Astrocyte (in vitro differentiated cells and primary cell): ENCODE results near the gene SMIM7.

Source experiments
- EZH2 ChIP-seq: IDR thresholded peaks from 2 replicates; pipeline ENCODE4 v1.6.1; 2012; ENCODE audit warnings: mild to moderate bottlenecking, low read length, inconsistent platforms; ENCODE audit not compliant: insufficient read depth
- TF ChIP-seq, protein P1 (sequence below): IDR thresholded peaks from 2 replicates; pipeline ENCODE4 v1.5.1; 2011; ENCODE audit warnings: low read depth, mild to moderate bottlenecking, inconsistent platforms, low read length, moderate library complexity; ENCODE audit not compliant: insufficient read depth

DNA sequence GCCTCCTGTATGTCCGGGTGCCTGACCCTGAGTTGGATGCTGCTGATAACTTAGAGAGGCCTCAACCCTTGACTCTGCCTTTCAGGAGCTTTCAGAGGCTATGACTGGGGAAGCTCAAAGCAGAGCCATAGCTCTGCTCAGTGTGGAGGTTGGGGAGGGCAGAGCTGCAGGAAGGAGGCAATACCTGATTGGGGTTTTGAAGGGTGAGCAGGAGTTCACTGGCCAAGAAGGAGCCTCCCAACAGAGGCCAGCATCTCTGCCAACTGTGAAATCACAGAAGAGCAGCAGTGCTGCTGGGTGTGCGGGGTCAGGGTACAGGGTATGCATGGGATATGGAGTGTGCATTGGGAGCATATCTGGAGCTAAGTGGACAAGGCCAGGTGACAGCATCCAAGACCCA is 22.6 kb upstream of the SMIM7 start:
- TF ChIP-seq, protein P1, sequence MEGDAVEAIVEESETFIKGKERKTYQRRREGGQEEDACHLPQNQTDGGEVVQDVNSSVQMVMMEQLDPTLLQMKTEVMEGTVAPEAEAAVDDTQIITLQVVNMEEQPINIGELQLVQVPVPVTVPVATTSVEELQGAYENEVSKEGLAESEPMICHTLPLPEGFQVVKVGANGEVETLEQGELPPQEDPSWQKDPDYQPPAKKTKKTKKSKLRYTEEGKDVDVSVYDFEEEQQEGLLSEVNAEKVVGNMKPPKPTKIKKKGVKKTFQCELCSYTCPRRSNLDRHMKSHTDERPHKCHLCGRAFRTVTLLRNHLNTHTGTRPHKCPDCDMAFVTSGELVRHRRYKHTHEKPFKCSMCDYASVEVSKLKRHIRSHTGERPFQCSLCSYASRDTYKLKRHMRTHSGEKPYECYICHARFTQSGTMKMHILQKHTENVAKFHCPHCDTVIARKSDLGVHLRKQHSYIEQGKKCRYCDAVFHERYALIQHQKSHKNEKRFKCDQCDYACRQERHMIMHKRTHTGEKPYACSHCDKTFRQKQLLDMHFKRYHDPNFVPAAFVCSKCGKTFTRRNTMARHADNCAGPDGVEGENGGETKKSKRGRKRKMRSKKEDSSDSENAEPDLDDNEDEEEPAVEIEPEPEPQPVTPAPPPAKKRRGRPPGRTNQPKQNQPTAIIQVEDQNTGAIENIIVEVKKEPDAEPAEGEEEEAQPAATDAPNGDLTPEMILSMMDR: no peak
- no peak for TF ChIP-seq EZH2
